Rectal smooth muscle tissue (tissue), 1 donor: ENCODE data around the gene MMP7.

Experiments
- H3K27ac ChIP-seq: one replicate; pipeline ENCODE4 v1.7.0; 2013; ENCODE audit warnings: low read depth, low read length, inconsistent platforms
- H3K27me3 ChIP-seq: one replicate; pipeline ENCODE4 v1.7.0; 2013; ENCODE audit warnings: low read length; ENCODE audit not compliant: control insufficient read depth, insufficient read depth
- H3K36me3 ChIP-seq: one replicate; pipeline ENCODE4 v1.7.0; 2013; ENCODE audit warnings: low read length; ENCODE audit not compliant: control insufficient read depth, insufficient read depth
- H3K4me1 ChIP-seq: one replicate; pipeline ENCODE4 v1.7.0; 2013; ENCODE audit warnings: low read length; ENCODE audit not compliant: control insufficient read depth, insufficient read depth
- H3K4me3 ChIP-seq: one replicate; pipeline ENCODE4 v1.7.0; 2013; ENCODE audit warnings: low read length
- H3K9ac ChIP-seq: one replicate; pipeline ENCODE4 v1.7.0; 2013; ENCODE audit warnings: low read length

The MMP7 gene

GRCh38 chr11:102487214-102487613, 43.3 kb downstream of the MMP7 start:
- Histone ChIP-seq H3K4me1 (no peaks in the 10 kb centered on the region), H3K27ac (no peak overlapping the region), H3K27me3 (no peaks in the 10 kb centered on the region), H3K9ac (no peak overlapping the region), H3K4me3 (no peak overlapping the region), H3K36me3 (no peaks in the 10 kb centered on the region)

GRCh38 chr11:102486584-102486983, 44.0 kb downstream of the MMP7 start:
- Histone ChIP-seq H3K27ac (no peak overlapping the region), H3K9ac (no peak overlapping the region), H3K4me3 (no peak overlapping the region), H3K36me3 (no peaks in the 10 kb centered on the region), H3K27me3 (no peaks in the 10 kb centered on the region), H3K4me1 (no peaks in the 10 kb centered on the region)

- Histone ChIP-seq H3K27ac (no peak overlapping the region), H3K4me3 (no peak overlapping the region), H3K27me3 (no peaks in the 10 kb centered on the region), H3K9ac (no peak overlapping the region), H3K36me3 (no peaks in the 10 kb centered on the region), H3K4me1 (no peaks in the 10 kb centered on the region)
These were observed 45.3 kb downstream of the MMP7 start for GRCh38 chr11:102485095-102485722.

GRCh38 chr11:102482433-102482832, 48.1 kb downstream of the MMP7 start:
- H3K27ac ChIP-seq = no peak overlapping the region
- H3K27me3 ChIP-seq = no peaks in the 10 kb centered on the region
- H3K4me1 ChIP-seq = peaks cover 3% of the 10 kb centered on the region
- H3K36me3 ChIP-seq = no peaks in the 10 kb centered on the region
- no peak overlapping the region for H3K4me3 ChIP-seq
- H3K9ac ChIP-seq = no peak overlapping the region

GRCh38 chr11:102479733-102480132, 50.8 kb downstream of the MMP7 start:
- H3K27me3 ChIP-seq = no peaks in the 10 kb centered on the region
- no peaks in the 10 kb centered on the region for H3K36me3 ChIP-seq
- no peak overlapping the region for H3K9ac ChIP-seq
- H3K4me1 ChIP-seq = peaks cover 3% of the 10 kb centered on the region
- H3K4me3 ChIP-seq = no peak overlapping the region
- no peak overlapping the region for H3K27ac ChIP-seq

GRCh38 chr11:102478673-102479299, 51.8 kb downstream of the MMP7 start:
- Histone ChIP-seq H3K9ac (no peak overlapping the region), H3K36me3 (no peaks in the 10 kb centered on the region), H3K4me3 (no peak overlapping the region), H3K27me3 (no peaks in the 10 kb centered on the region), H3K27ac (no peak overlapping the region), H3K4me1 (peaks cover 8% of the 10 kb centered on the region)

GRCh38 chr11:102476812-102477211, 53.7 kb downstream of the MMP7 start:
- H3K9ac ChIP-seq = no peak overlapping the region
- no peak overlapping the region for H3K27ac ChIP-seq

GRCh38 chr11:102476069-102476468, 54.5 kb downstream of the MMP7 start:
- no peak overlapping the region for H3K4me3 ChIP-seq
- no peak overlapping the region for H3K27ac ChIP-seq
- no peak overlapping the region for H3K9ac ChIP-seq
- H3K27me3 ChIP-seq = no peaks in the 10 kb centered on the region
- peaks cover 15% of the 10 kb centered on the region for H3K4me1 ChIP-seq
- no peaks in the 10 kb centered on the region for H3K36me3 ChIP-seq

More at GRCh38 chr11:102476812-102477211, 53.7 kb downstream of the MMP7 start:
- Histone ChIP-seq H3K4me3 (no peak overlapping the region), H3K36me3 (no peaks in the 10 kb centered on the region), H3K27me3 (no peaks in the 10 kb centered on the region), H3K4me1 (peaks cover 10% of the 10 kb centered on the region)

- peaks cover 25% of the 10 kb centered on the region for H3K4me1 ChIP-seq
- no peak overlapping the region for H3K4me3 ChIP-seq
- H3K36me3 ChIP-seq = no peaks in the 10 kb centered on the region
- H3K27me3 ChIP-seq = no peaks in the 10 kb centered on the region
- H3K27ac ChIP-seq = peak overlapping the region; percentile 45
- no peak overlapping the region for H3K9ac ChIP-seq
These were observed 57.0 kb downstream of the MMP7 start for GRCh38 chr11:102473543-102473942.

- H3K27me3 ChIP-seq = no peaks in the 10 kb centered on the region
- no peaks in the 10 kb centered on the region for H3K36me3 ChIP-seq
- H3K9ac ChIP-seq = no peak overlapping the region
These were observed 58.4 kb downstream of the MMP7 start for GRCh38 chr11:102472127-102472526.

GRCh38 chr11:102471474-102471873, 59.1 kb downstream of the MMP7 start:
- no peaks in the 10 kb centered on the region for H3K27me3 ChIP-seq
- peaks cover 34% of the 10 kb centered on the region for H3K4me1 ChIP-seq
- H3K36me3 ChIP-seq = no peaks in the 10 kb centered on the region
- no peak overlapping the region for H3K27ac ChIP-seq
- no peak overlapping the region for H3K9ac ChIP-seq
- no peak overlapping the region for H3K4me3 ChIP-seq

More at GRCh38 chr11:102472127-102472526, 58.4 kb downstream of the MMP7 start:
- peaks cover 34% of the 10 kb centered on the region for H3K4me1 ChIP-seq
- H3K27ac ChIP-seq = no peak overlapping the region
- H3K4me3 ChIP-seq = no peak overlapping the region
